ENCODE data around the gene PTPN6.
"Not testable (repeated sequence)": the region's sequence is repeated elsewhere in the genome, so short reads cannot be mapped to it uniquely, and the experiment has no call there.

PTPN6 gene

GRCh38 chr12:6950811-6951540, at the start of gene PTPN6:
TSS of gene PTPN6 (plus strand) at chr12:6951356. CDS start at chr12:6951513, 157 bp downstream.
- Histone ChIP-seq H3K27ac (peak within 1 kb of the TSS; percentile 82 to 95 (median 93)), H3K36me3 (peaks cover 0 to 33% (median 14%) of the 10 kb centered on the region in 11 experiments; a peak in 16 of 22 replicates), H3K4me3 (peak within 1 kb of the TSS; percentile 78 to 99 (median 86)), H4K20me1 (peaks cover 0 to 28% (median 5%) of the 10 kb centered on the region in 11 experiments; a peak in 12 of 22 replicates), H3K4me1 (peaks cover 64 to 97% (median 83%) of the 10 kb centered on the region in 10 experiments), H3K27me3 (no peaks in the 10 kb centered on the region), H3K4me2 (peak within 1 kb of the TSS; percentile 92 to 100 (median 99)), H3K9ac (peak within 1 kb of the TSS; percentile 88 to 95 (median 92)), H3K9me3 (replicated peaks in 1 of 11) (no peaks in the 10 kb centered on the region)
- TF ChIP-seq Cebpa-rat (IDR thresholded peaks at IDR 0.05): peak in 6 of 11 experiments; percentile 20 to 82 (median 46); a peak in 6 of 22 replicates

- no peak overlapping the region for H3K4me2 ChIP-seq
- no peaks in the 10 kb centered on the region; a peak in 1 of 22 replicates for H3K9me3 ChIP-seq (replicated peaks in 1 of 11)
- no peak for TF ChIP-seq Cebpa-rat (IDR thresholded peaks at IDR 0.05)
- H3K4me3 ChIP-seq: no peak overlapping the region
- H3K27me3 ChIP-seq: no peaks in the 10 kb centered on the region
- H3K4me1 ChIP-seq: peaks cover 27 to 42% (median 34%) of the 10 kb centered on the region in 10 experiments
- H3K27ac ChIP-seq: no peak overlapping the region
- H4K20me1 ChIP-seq: no peaks in the 10 kb centered on the region
- H3K9ac ChIP-seq: no peak overlapping the region
- peaks cover 0 to 14% (median 5%) of the 10 kb centered on the region in 11 experiments; a peak in 7 of 22 replicates for H3K36me3 ChIP-seq
Measured at GRCh38 chr12:6902448-6902847, 48.7 kb upstream of the PTPN6 start.

- no peaks in the 10 kb centered on the region; a peak in 1 of 22 replicates for H3K9me3 ChIP-seq (replicated peaks in 1 of 11)
- TF ChIP-seq Cebpa-rat (IDR thresholded peaks at IDR 0.05): no peak
- H4K20me1 ChIP-seq: no peaks in the 10 kb centered on the region
- H3K9ac ChIP-seq: no peak overlapping the region
- H3K4me2 ChIP-seq: peak overlapping the region in 10 of 11 experiments; percentile 80 to 96 (median 94); a peak in 17 of 22 replicates
- H3K27ac ChIP-seq: 0 out of 22 replicates have a peak overlapping the region, but pooled peaks of 1 of the 11 experiments have one; percentile 44
- peaks cover 0 to 21% (median 5%) of the 10 kb centered on the region in 11 experiments; a peak in 7 of 22 replicates for H3K36me3 ChIP-seq
- H3K27me3 ChIP-seq: no peaks in the 10 kb centered on the region
- no peak overlapping the region for H3K4me3 ChIP-seq
- peaks cover 27 to 42% (median 34%) of the 10 kb centered on the region in 10 experiments for H3K4me1 ChIP-seq
Measured at GRCh38 chr12:6903722-6904121, 47.4 kb upstream of the PTPN6 start.

DNA sequence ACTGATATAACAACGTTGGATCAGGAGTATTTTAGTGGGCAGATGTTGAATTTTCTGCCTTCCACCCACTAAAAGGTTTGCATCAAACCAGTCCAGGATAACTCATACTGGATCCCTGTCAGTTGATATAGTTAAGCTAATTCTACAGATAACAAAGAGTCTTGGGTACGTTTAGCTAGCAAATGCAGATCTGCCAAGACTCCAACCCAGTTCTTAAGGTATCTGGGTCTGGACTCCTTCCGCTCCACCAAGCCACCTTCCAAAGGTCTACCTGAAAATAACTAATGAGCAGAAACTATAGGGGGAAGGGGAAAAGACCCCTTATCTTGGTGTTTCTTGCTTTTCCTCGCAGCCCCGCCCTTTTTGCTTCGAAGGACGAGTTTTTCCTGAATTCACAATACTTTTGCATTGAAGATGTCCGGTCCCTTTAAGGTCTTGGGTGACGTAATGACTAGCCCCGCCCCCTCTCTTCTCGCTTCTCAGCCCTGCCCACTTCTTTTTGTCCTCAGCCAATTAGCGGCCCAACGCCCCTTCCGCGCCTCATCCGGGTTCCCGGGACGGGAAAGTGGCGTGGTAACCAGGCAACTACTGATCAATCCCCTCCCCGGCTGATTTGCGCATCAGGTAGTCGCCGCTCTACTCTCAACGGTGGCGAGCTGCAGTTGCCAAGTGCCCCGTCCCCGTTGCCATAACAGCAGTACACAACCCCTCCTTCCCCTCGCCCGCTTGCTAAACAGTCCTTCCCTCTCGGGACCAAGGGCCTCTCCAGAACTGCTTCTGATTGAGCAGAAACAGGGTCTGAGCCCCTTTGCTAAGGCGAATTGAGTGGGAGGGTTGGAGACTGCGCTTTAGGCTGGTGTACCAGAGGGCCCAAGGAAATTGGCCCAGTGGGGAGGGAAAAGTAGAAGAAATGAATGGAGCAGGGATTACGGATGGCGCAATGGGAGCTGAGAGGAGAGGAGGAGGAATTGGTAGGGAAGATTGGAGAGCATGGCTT, 46.6 kb upstream of the PTPN6 start, which contains the start of gene LRRC23:
Gene LRRC23 (plus strand): TSS at position 543 of the 997 bp plus-strand sequence. CDS start 812 bp downstream, outside the sequence.
- Histone ChIP-seq H3K4me1 (peaks cover 23 to 35% (median 28%) of the 10 kb centered on the region in 10 experiments), H3K27ac (peak within 1 kb of the TSS; percentile 62 to 78 (median 74)), H3K4me3 (peak within 1 kb of the TSS; percentile 65 to 76 (median 70)), H3K9me3 (replicated peaks in 1 of 11) (no peaks in the 10 kb centered on the region; a peak in 1 of 22 replicates), H3K4me2 (peak within 1 kb of the TSS; percentile 80 to 96 (median 94)), H4K20me1 (no peaks in the 10 kb centered on the region), H3K9ac (peak within 1 kb of the TSS; percentile 73 to 82 (median 80)), H3K36me3 (peaks cover 0 to 21% (median 5%) of the 10 kb centered on the region in 11 experiments; a peak in 7 of 22 replicates), H3K27me3 (no peaks in the 10 kb centered on the region)
- TF ChIP-seq Cebpa-rat (IDR thresholded peaks at IDR 0.05): peak in 1 of 11 experiments; percentile 44; a peak in 1 of 22 replicates

GRCh38 chr12:6905414-6906040, 45.6 kb upstream of the PTPN6 start:
- TF ChIP-seq Cebpa-rat (IDR thresholded peaks at IDR 0.05): no peak
- Histone ChIP-seq H3K4me1 (peaks cover 16 to 26% (median 21%) of the 10 kb centered on the region in 10 experiments; a peak in 19 of 20 replicates), H4K20me1 (no peaks in the 10 kb centered on the region), H3K27me3 (peaks cover 0 to 5% (median 0%) of the 10 kb centered on the region in 11 experiments; a peak in 2 of 22 replicates), H3K9me3 (replicated peaks in 1 of 11) (no peaks in the 10 kb centered on the region; a peak in 1 of 22 replicates), H3K4me2 (peak overlapping the region; percentile 80 to 96 (median 94)), H3K9ac (peak overlapping the region; percentile 73 to 82 (median 80)), H3K36me3 (peaks cover 0 to 21% (median 5%) of the 10 kb centered on the region in 11 experiments; a peak in 7 of 22 replicates), H3K27ac (peak overlapping the region in 10 of 11 experiments; percentile 62 to 78 (median 74); a peak in 12 of 22 replicates), H3K4me3 (peak overlapping the region; percentile 65 to 76 (median 70))

GRCh38 chr12:6908141-6908540, 43.0 kb upstream of the PTPN6 start:
- H3K9me3 ChIP-seq (replicated peaks in 1 of 11); H3K4me3 ChIP-seq; H3K4me2 ChIP-seq; H3K27ac ChIP-seq; H4K20me1 ChIP-seq; H3K9ac ChIP-seq: not testable (repeated sequence)
- H3K27me3 ChIP-seq: peaks cover 17 to 30% (median 26%) of the 10 kb centered on the region in 11 experiments
- peaks cover 0 to 21% (median 5%) of the 10 kb centered on the region in 11 experiments; a peak in 7 of 22 replicates for H3K36me3 ChIP-seq
- H3K4me1 ChIP-seq: peaks cover 16 to 24% (median 20%) of the 10 kb centered on the region in 10 experiments; a peak in 19 of 20 replicates

DNA sequence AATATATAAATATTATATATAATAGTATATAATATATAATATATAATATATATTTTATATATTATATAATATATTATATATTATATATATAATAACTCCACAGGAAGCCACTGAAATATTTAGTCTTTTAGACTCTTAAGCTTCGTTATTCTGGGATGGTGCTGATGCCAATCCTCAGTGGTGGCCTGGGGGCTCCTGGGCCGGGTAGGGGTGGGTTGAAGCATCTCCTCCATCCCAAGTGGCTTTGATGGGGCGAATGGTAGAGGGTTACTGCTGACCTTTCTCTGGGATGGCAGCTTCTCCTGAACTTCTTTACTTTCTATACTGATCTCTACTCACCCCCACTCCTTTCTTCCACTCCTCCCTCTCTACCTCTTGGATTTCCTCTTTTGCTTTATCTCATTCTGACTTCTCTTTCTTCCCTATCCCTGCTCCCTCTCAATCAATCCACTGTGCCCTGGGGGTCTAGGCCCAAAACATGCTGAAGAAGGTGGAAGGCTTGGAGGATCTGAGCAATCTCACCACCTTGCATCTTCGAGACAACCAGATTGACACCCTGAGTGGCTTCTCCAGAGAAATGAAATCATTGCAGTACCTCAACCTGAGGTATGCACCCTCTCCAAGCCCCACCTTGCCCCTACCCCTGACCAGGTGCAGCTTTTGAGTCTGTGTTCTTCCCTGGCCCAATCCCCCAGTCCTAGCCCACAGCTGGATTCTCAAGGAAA, 41.6 kb upstream of the PTPN6 start:
- H3K9ac ChIP-seq: no peak overlapping the region
- no peaks in the 10 kb centered on the region for H4K20me1 ChIP-seq
- H3K9me3 ChIP-seq (replicated peaks in 1 of 11): no peaks in the 10 kb centered on the region
- H3K4me2 ChIP-seq: no peak overlapping the region
- no peak for TF ChIP-seq Cebpa-rat (IDR thresholded peaks at IDR 0.05)
- no peak overlapping the region for H3K27ac ChIP-seq
- H3K36me3 ChIP-seq: peaks cover 0 to 21% (median 5%) of the 10 kb centered on the region in 11 experiments; a peak in 7 of 22 replicates
- H3K4me3 ChIP-seq: no peak overlapping the region
- peaks cover 8 to 22% (median 18%) of the 10 kb centered on the region in 10 experiments for H3K4me1 ChIP-seq
- H3K27me3 ChIP-seq: peaks cover 32 to 45% (median 40%) of the 10 kb centered on the region in 11 experiments
